ENCODE data around the gene ALS2CL.

ALS2CL gene

DNA sequence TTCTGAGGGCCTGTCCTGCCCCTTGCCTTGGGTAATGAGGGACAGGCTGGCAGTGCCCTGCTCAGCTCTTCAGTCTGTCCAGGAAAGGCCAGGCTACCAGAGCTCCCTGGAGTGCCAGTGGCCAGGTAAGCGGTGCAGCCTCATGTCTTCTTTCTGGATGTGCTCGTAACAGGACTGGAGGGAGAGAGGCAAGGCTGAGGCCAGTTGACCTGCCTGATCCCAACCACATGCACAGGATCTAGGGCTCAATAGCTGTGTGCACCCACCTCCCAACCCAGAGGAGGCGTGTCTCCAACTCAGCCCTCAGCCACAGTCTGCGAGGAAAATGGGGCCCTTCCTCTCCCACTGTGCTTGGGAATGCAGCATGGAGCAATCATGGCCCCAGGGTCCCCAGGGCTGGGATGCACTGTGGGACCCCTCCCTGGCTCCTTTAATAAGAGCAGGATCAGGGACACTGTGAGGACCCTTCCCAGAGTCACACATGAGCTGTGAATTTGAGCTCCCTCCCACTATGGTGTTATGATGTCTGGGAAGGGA is 22.5 kb downstream of the ALS2CL start:
- no peak overlapping the region for H3K4me3 ChIP-seq (ENCODE audit: low read length)
- TF ChIP-seq, protein P1, sequence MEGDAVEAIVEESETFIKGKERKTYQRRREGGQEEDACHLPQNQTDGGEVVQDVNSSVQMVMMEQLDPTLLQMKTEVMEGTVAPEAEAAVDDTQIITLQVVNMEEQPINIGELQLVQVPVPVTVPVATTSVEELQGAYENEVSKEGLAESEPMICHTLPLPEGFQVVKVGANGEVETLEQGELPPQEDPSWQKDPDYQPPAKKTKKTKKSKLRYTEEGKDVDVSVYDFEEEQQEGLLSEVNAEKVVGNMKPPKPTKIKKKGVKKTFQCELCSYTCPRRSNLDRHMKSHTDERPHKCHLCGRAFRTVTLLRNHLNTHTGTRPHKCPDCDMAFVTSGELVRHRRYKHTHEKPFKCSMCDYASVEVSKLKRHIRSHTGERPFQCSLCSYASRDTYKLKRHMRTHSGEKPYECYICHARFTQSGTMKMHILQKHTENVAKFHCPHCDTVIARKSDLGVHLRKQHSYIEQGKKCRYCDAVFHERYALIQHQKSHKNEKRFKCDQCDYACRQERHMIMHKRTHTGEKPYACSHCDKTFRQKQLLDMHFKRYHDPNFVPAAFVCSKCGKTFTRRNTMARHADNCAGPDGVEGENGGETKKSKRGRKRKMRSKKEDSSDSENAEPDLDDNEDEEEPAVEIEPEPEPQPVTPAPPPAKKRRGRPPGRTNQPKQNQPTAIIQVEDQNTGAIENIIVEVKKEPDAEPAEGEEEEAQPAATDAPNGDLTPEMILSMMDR (conservative IDR thresholded peaks at IDR 0.05; ENCODE audit: low read depth, low read length), result no peak
- no peak for DNase-seq (ENCODE audit: low read depth)

DNA sequence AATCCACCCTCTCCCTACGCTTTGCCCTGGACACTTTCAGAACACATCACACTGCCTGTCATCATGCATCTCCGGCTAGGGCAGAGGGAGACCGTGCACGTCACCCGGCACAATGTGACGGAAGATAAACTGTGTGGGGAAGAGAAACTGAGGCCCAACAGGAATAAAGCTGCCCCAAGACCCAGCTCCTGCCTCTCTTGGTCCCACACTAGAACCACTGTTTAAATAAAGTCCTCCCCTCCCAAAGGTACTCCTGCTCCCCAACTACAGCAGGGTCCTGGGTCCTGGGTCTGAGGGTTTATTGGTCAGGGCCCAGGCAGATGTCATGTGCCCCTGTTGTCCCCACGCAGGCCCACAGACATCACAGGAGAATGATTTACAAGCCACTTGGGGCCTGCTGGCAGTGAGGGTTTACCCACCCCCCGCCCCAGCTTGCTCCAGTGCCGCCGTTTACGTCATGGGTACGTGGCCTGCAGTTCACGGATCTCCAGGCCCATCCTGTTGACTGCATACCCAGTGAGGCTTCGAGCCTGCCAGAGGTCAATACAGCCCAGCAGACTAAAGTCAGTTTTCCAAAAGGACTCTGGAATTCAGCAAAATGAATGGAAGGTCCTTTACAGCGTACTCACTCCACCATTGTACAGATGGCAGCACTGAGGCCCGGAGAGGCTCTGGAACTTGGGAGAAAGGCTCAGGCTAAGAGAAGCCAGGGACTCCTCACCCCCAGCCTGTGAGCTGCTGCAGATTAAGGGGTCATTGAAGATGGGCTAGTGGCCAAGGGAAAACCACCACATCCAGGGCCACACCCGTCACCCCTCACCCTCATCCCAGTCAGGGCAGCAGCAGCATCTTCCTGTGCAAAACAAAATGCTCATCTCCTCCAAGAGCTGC is 23.2 kb downstream of the ALS2CL start:
- no peak overlapping the region for H3K4me3 ChIP-seq (ENCODE audit: low read length)
- DNase-seq (ENCODE audit: low read depth), result no peak
- TF ChIP-seq, protein P1 (conservative IDR thresholded peaks at IDR 0.05; ENCODE audit: low read depth, low read length), result no peak

- TF ChIP-seq, protein P1 (conservative IDR thresholded peaks at IDR 0.05; ENCODE audit: low read depth, low read length), result no peak
- H3K4me3 ChIP-seq (ENCODE audit: low read length), result no peak overlapping the region
- no peak for DNase-seq (ENCODE audit: low read depth)
These were observed 24.1 kb downstream of the ALS2CL start for GRCh38 chr3:46669191-46669999.

- TF ChIP-seq, protein P1 (conservative IDR thresholded peaks at IDR 0.05; ENCODE audit: low read depth, low read length), result no peak
- no peak overlapping the region for H3K4me3 ChIP-seq (ENCODE audit: low read length)
- no peak for DNase-seq (ENCODE audit: low read depth)
These were observed 24.9 kb downstream of the ALS2CL start for GRCh38 chr3:46668591-46668990.

GRCh38 chr3:46668116-46668515 is 25.4 kb downstream of the ALS2CL start:
- no peak overlapping the region for H3K4me3 ChIP-seq (ENCODE audit: low read length)
- DNase-seq (ENCODE audit: low read depth), result no peak
- TF ChIP-seq, protein P1 (conservative IDR thresholded peaks at IDR 0.05; ENCODE audit: low read depth, low read length), result no peak

- H3K4me3 ChIP-seq (ENCODE audit: low read length), result no peak overlapping the region
- TF ChIP-seq, protein P1 (conservative IDR thresholded peaks at IDR 0.05; ENCODE audit: low read depth, low read length), result no peak
- DNase-seq (ENCODE audit: low read depth), result no peak
These were observed 25.8 kb downstream of the ALS2CL start for GRCh38 chr3:46667657-46668056.
